Type B pancreatic cell (in vitro differentiated cells): ENCODE measurements around the gene KISS1R. TPM values are rescaled to one million over a fixed set of nuclear protein-coding genes. Genes with fewer than 3 reads are reported as not detected.

ENCODE experiments used
- DNase-seq: peaks from one replicate; pipeline ENCODE4 v3.0.0; 2021; ENCODE audit warnings: mixed read lengths; ENCODE audit not compliant: unreplicated experiment; ENCODE audit errors: extremely low spot score
- H3K27ac Mint-ChIP-seq: 2 replicates; pipeline ENCODE4 v1.8.0; 2021; ENCODE audit warnings: mild to moderate bottlenecking, mixed read lengths
- H3K27me3 Mint-ChIP-seq: 2 replicates; pipeline ENCODE4 v1.8.0; 2021; ENCODE audit warnings: mixed read lengths
- H3K36me3 Mint-ChIP-seq: 2 replicates; pipeline ENCODE4 v1.8.0; 2021; ENCODE audit warnings: mixed read lengths
- H3K4me1 Mint-ChIP-seq: one replicate; pipeline ENCODE4 v1.8.0; 2021; ENCODE audit warnings: mixed read lengths; ENCODE audit not compliant: unreplicated experiment
- H3K4me3 Mint-ChIP-seq: 2 replicates; pipeline ENCODE4 v1.8.0; 2021; ENCODE audit warnings: mild to moderate bottlenecking, mixed read lengths
- H3K9me3 Mint-ChIP-seq: 2 replicates; pipeline ENCODE4 v1.8.0; 2021; ENCODE audit warnings: mixed read lengths
- total RNA-seq: library from RNA; stranded (reverse); gene quantifications from 2 replicates; pipeline ENCODE4 v1.2.1, GENCODE V29; 2021; ENCODE audit warnings: low replicate concordance
- TF ChIP-seq, protein P1 (sequence below): fragments of 200-600 bp; sonication (generic); conservative IDR thresholded peaks from 2 replicates; pipeline ENCODE4 v1.5.0; 2021; ENCODE audit warnings: antibody characterized with exemption, mild to moderate bottlenecking

Gene KISS1R
- total RNA-seq, 1 donor from 2014 or later, result 1.2 TPM

GRCh38 chr19:924553-925086, 7.5 kb downstream of the KISS1R start:
- H3K27me3 Mint-ChIP-seq, result peaks cover 11% of the 10 kb centered on the region
- peak overlapping the region; percentile 82 for H3K4me3 Mint-ChIP-seq
- H3K27ac Mint-ChIP-seq, result no peak overlapping the region
- no peaks in the 10 kb centered on the region for H3K36me3 Mint-ChIP-seq
- TF ChIP-seq, protein P1, sequence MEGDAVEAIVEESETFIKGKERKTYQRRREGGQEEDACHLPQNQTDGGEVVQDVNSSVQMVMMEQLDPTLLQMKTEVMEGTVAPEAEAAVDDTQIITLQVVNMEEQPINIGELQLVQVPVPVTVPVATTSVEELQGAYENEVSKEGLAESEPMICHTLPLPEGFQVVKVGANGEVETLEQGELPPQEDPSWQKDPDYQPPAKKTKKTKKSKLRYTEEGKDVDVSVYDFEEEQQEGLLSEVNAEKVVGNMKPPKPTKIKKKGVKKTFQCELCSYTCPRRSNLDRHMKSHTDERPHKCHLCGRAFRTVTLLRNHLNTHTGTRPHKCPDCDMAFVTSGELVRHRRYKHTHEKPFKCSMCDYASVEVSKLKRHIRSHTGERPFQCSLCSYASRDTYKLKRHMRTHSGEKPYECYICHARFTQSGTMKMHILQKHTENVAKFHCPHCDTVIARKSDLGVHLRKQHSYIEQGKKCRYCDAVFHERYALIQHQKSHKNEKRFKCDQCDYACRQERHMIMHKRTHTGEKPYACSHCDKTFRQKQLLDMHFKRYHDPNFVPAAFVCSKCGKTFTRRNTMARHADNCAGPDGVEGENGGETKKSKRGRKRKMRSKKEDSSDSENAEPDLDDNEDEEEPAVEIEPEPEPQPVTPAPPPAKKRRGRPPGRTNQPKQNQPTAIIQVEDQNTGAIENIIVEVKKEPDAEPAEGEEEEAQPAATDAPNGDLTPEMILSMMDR, result no peak
- H3K4me1 Mint-ChIP-seq, result peaks cover 5% of the 10 kb centered on the region
- DNase-seq, result peak; percentile 70
- no peaks in the 10 kb centered on the region for H3K9me3 Mint-ChIP-seq

GRCh38 chr19:925087-925525, 8.0 kb downstream of the KISS1R start:
- DNase-seq, result no peak
- peaks cover 11% of the 10 kb centered on the region for H3K27me3 Mint-ChIP-seq
- TF ChIP-seq, protein P1, result no peak
- H3K36me3 Mint-ChIP-seq, result no peaks in the 10 kb centered on the region
- H3K27ac Mint-ChIP-seq, result peak overlapping the region; percentile 50
- peak overlapping the region; percentile 82 for H3K4me3 Mint-ChIP-seq
- no peaks in the 10 kb centered on the region for H3K9me3 Mint-ChIP-seq
- peaks cover 5% of the 10 kb centered on the region for H3K4me1 Mint-ChIP-seq

- TF ChIP-seq, protein P1, result no peak
- Mint-ChIP-seq H3K27me3 (peaks cover 9% of the 10 kb centered on the region), H3K4me3 (peak within 1 kb of the TSS; percentile 90), H3K9me3 (no peaks in the 10 kb centered on the region), H3K27ac (peak within 1 kb of the TSS; percentile 50), H3K4me1 (peaks cover 5% of the 10 kb centered on the region), H3K36me3 (no peaks in the 10 kb centered on the region)
- DNase-seq, result peak; percentile 85
Observed at GRCh38 chr19:925526-926322, 8.6 kb downstream of the KISS1R start, which contains the start of gene ARID3A. Gene ARID3A (plus strand): TSS chr19:926035. CDS start chr19:929529, 3,494 bp downstream.

GRCh38 chr19:926323-926588, 9.1 kb downstream of the KISS1R start:
- Mint-ChIP-seq H3K4me1 (peaks cover 5% of the 10 kb centered on the region), H3K27me3 (peaks cover 4% of the 10 kb centered on the region), H3K27ac (no peak overlapping the region), H3K9me3 (no peaks in the 10 kb centered on the region), H3K36me3 (no peaks in the 10 kb centered on the region), H3K4me3 (peak overlapping the region; percentile 79)
- no peak for DNase-seq
- TF ChIP-seq, protein P1, result no peak

DNA sequence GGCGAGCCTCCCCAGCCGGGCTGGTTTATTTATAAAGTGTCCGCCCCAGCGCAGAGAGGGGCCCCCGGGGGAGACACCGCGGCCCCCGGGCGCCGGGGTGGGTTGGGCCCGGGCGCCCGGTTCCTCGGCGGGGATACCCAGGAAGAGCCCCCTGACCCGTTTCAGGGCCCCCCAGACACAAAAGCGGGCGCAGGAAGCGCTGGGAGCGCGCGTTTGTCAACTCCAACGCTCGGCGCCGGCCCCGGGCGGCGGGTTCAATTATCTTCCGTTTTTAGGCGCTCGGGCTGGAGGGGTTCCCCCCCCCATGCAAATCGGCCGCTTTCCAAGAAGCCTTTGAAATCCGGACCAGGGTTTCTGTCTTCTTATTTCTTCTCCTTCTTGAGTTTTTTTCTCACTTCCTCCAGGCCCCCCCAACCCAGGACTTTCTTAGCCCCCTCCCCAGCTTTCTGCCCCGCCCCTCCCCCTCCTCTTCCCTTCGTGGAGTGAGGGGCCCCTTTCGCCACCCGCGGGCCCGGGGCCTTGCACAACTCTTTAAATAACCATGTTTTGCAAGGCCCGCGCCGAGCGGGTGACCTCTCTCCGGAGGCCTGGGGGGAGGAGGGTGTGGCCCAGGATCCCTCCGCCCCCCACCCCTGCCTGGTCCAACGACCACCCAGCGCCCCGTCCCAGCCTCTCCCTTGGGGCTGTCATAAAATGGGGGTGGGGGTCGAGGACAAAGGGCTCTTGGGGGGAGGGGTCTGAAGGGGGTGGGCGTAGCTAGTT, 9.6 kb downstream of the KISS1R start:
- H3K27ac Mint-ChIP-seq, result no peak overlapping the region
- peak; percentile 76 for DNase-seq
- peaks cover 6% of the 10 kb centered on the region for H3K4me1 Mint-ChIP-seq
- TF ChIP-seq, protein P1, result no peak
- no peaks in the 10 kb centered on the region for H3K36me3 Mint-ChIP-seq
- peak overlapping the region; percentile 90 for H3K4me3 Mint-ChIP-seq
- H3K27me3 Mint-ChIP-seq, result no peaks in the 10 kb centered on the region
- no peaks in the 10 kb centered on the region for H3K9me3 Mint-ChIP-seq
